KMS-11 (cell line): Measurements from ENCODE around the gene HSD17B4.
"Not testable (repeated sequence)": the region's sequence is repeated elsewhere in the genome, so short reads cannot be mapped to it uniquely, and the experiment has no call there.

ENCODE experiments used
- H2AFZ ChIP-seq: fragments of 200-600 bp; sonication (generic); 2 replicates; pipeline ENCODE4 v1.6.1; 2016; ENCODE audit warnings: antibody characterized with exemption, mixed run types, low read depth
- H3K27ac ChIP-seq: fragments of 200-600 bp; sonication (generic); 2 replicates; pipeline ENCODE4 v1.6.1; 2016; ENCODE audit warnings: mild to moderate bottlenecking, mixed run types
- H3K27me3 ChIP-seq: fragments of 200-600 bp; sonication (generic); 2 replicates; pipeline ENCODE4 v1.6.1; 2017; ENCODE audit warnings: mild to moderate bottlenecking, low read depth, mixed run types, moderate library complexity; ENCODE audit not compliant: insufficient read depth
- H3K36me3 ChIP-seq: fragments of 200-600 bp; sonication (generic); 2 replicates; pipeline ENCODE4 v1.6.1; 2017; ENCODE audit warnings: mild to moderate bottlenecking, mixed run types; ENCODE audit not compliant: insufficient read depth
- H3K4me1 ChIP-seq: fragments of 200-600 bp; sonication (generic); 2 replicates; pipeline ENCODE4 v1.6.1; 2016; ENCODE audit warnings: mild to moderate bottlenecking, low read depth, mixed run types; ENCODE audit not compliant: poor library complexity, severe bottlenecking
- H3K4me2 ChIP-seq: fragments of 200-600 bp; sonication (generic); 2 replicates; pipeline ENCODE4 v1.7.0; 2016; ENCODE audit warnings: mild to moderate bottlenecking, mixed run types
- H3K4me3 ChIP-seq: fragments of 200-600 bp; sonication (generic); IDR thresholded peaks from 2 replicates; pipeline ENCODE4 v1.6.1; 2017; ENCODE audit warnings: low read depth, low read length, mixed read lengths; ENCODE audit not compliant: insufficient read depth
- H3K79me2 ChIP-seq: fragments of 200-600 bp; sonication (generic); 2 replicates; pipeline ENCODE4 v1.6.1; 2016; ENCODE audit warnings: low read depth, mixed run types; ENCODE audit not compliant: insufficient read depth
- H3K9ac ChIP-seq: fragments of 200-600 bp; sonication (generic); 2 replicates; pipeline ENCODE4 v1.6.1; 2016; ENCODE audit warnings: mild to moderate bottlenecking, mixed run types
- H4K20me1 ChIP-seq: fragments of 200-600 bp; sonication (generic); 2 replicates; pipeline ENCODE4 v1.6.1; 2016; ENCODE audit warnings: mild to moderate bottlenecking, mixed run types; ENCODE audit not compliant: insufficient read depth
- TF ChIP-seq, protein P1 (sequence below): fragments of 200-600 bp; sonication (generic); conservative IDR thresholded peaks from 2 replicates; pipeline ENCODE4 v1.6.1; 2017; ENCODE audit warnings: low read depth, mild to moderate bottlenecking, antibody characterized with exemption, low read length, moderate library complexity, mixed read lengths

The HSD17B4 gene

DNA sequence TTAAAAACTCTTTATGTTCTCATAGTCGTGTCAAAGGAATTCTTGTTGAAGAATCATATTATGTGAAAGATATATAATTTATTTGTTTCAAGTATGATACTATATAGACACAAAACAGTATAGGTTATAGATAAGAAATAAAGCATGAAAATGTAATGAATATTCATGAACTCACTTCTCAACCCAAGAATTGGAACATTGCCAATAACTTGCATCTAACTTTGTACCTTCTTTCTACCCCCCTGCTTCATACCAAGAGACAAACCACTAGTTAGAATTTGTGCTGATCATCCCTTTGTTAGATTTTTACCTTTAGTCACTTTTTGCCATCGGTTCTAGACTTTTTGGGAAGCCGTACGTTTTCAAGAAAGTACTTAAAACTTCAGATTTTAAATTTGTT is 32.6 kb downstream of the HSD17B4 start:
- no peak overlapping the region for H3K9ac ChIP-seq
- no peak overlapping the region for H2AFZ ChIP-seq
- no peak overlapping the region for H3K4me3 ChIP-seq
- no peaks in the 10 kb centered on the region for H3K4me1 ChIP-seq
- H3K4me2 ChIP-seq = no peak overlapping the region
- no peak overlapping the region for H3K27ac ChIP-seq
- H3K79me2 ChIP-seq = no peaks in the 10 kb centered on the region
- no peaks in the 10 kb centered on the region for H3K27me3 ChIP-seq
- H4K20me1 ChIP-seq = no peaks in the 10 kb centered on the region
- TF ChIP-seq, protein P1, sequence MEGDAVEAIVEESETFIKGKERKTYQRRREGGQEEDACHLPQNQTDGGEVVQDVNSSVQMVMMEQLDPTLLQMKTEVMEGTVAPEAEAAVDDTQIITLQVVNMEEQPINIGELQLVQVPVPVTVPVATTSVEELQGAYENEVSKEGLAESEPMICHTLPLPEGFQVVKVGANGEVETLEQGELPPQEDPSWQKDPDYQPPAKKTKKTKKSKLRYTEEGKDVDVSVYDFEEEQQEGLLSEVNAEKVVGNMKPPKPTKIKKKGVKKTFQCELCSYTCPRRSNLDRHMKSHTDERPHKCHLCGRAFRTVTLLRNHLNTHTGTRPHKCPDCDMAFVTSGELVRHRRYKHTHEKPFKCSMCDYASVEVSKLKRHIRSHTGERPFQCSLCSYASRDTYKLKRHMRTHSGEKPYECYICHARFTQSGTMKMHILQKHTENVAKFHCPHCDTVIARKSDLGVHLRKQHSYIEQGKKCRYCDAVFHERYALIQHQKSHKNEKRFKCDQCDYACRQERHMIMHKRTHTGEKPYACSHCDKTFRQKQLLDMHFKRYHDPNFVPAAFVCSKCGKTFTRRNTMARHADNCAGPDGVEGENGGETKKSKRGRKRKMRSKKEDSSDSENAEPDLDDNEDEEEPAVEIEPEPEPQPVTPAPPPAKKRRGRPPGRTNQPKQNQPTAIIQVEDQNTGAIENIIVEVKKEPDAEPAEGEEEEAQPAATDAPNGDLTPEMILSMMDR = no peak
- peaks cover 2% of the 10 kb centered on the region; the same call in 1 of the 2 replicates for H3K36me3 ChIP-seq

- Histone ChIP-seq H3K36me3 (no peaks in the 10 kb centered on the region), H3K4me1 (no peaks in the 10 kb centered on the region), H3K27me3 (no peaks in the 10 kb centered on the region), H3K9ac (no peak overlapping the region), H3K4me3 (no peak overlapping the region), H3K27ac (no peak overlapping the region), H3K4me2 (no peak overlapping the region), H2AFZ (no peak overlapping the region), H3K79me2 (no peaks in the 10 kb centered on the region), H4K20me1 (no peaks in the 10 kb centered on the region)
- TF ChIP-seq, protein P1 = no peak
Measured at GRCh38 chr5:119501671-119502179, 49.4 kb downstream of the HSD17B4 start.

GRCh38 chr5:119503939-119504338 is 51.6 kb downstream of the HSD17B4 start:
- H3K27ac ChIP-seq, H3K27me3 ChIP-seq, H3K79me2 ChIP-seq, H3K36me3 ChIP-seq, H3K4me3 ChIP-seq, H4K20me1 ChIP-seq, H3K4me2 ChIP-seq, H3K4me1 ChIP-seq, H3K9ac ChIP-seq, H2AFZ ChIP-seq: not testable (repeated sequence)

DNA sequence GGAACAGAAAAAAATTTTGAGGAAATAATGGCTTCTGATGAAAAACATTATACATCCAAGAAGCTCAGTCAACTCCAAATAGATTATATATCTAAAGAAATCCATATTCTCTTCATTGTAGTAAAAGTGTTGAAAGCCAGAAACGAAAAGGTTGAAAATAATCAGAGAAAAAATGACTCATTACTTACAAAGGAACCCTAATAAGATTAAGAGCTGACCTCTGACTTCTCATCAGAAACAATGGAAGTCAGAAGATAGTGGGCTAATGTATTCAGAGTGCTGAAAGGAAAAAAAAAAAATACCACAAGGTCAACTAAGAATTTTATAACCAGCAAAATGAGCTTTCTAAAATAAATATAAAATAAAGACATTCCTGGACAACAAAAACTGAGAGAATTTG is 60.0 kb downstream of the HSD17B4 start:
- TF ChIP-seq, protein P1 = no peak
- no peak overlapping the region for H3K9ac ChIP-seq
- no peak overlapping the region for H3K4me2 ChIP-seq
- H3K4me1 ChIP-seq = no peaks in the 10 kb centered on the region
- H2AFZ ChIP-seq = no peak overlapping the region
- no peak overlapping the region for H3K27ac ChIP-seq
- H3K4me3 ChIP-seq = no peak overlapping the region
- H3K79me2 ChIP-seq = no peaks in the 10 kb centered on the region
- H3K36me3 ChIP-seq = no peaks in the 10 kb centered on the region
- H3K27me3 ChIP-seq = no peaks in the 10 kb centered on the region
- H4K20me1 ChIP-seq = no peaks in the 10 kb centered on the region

DNA sequence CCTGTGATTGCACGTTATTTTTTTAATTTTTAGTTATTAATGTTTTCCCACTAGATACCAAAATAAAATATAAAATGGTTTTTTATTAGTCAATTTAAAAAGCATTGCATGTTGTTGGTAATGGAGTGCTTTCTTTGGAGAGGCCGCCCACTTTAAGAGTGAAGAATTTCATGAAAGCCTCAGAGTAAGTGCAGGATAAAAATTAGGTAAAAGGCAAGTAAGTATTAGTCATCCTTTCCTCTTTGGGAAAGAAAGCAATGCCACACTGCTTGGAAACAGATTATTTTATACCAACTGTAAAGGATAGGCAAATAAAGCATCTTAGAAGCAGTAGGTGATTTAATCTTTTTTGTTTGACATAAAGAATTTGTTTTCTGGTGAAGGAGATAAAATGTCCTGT is 62.9 kb downstream of the HSD17B4 start:
- Histone ChIP-seq H3K4me2 (no peak overlapping the region), H2AFZ (no peak overlapping the region), H3K4me1 (no peaks in the 10 kb centered on the region), H3K27ac (no peak overlapping the region), H4K20me1 (no peaks in the 10 kb centered on the region), H3K36me3 (no peaks in the 10 kb centered on the region), H3K9ac (no peak overlapping the region), H3K27me3 (no peaks in the 10 kb centered on the region), H3K79me2 (no peaks in the 10 kb centered on the region), H3K4me3 (no peak overlapping the region)
- TF ChIP-seq, protein P1 = no peak

DNA sequence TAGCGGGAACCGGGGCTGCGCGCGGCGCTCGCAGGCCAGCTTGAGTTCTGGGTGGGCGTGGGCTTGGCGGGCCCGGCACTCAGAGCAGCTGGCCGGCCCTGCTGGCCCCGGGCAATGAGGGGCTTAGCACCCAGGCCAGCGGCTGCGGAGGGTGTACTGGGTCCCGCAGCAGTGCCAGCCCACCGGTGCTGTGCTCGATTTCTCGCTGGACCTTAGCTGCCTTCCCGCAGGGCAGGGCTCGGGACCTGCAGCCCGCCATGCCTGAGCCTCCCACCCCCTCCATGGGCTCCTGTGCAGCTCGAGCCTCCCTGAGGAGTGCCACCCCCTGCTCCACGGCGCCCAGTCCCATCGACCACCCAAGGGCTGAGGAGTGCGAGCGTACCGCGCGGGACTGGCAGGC is 64.8 kb downstream of the HSD17B4 start:
- not testable (repeated sequence) for H3K79me2 ChIP-seq, H3K27me3 ChIP-seq, H2AFZ ChIP-seq, H4K20me1 ChIP-seq, H3K9ac ChIP-seq, H3K36me3 ChIP-seq, H3K4me2 ChIP-seq, H3K27ac ChIP-seq, H3K4me1 ChIP-seq, H3K4me3 ChIP-seq
